ENCODE data around the gene SMIM1. TPM values are rescaled to one million over a fixed set of nuclear protein-coding genes. Genes with fewer than 3 reads are reported as not detected.
A peak's percentile ranks its signal among the peaks of the same experiment; 100 is the strongest.

The SMIM1 gene
- total RNA-seq, 1 experiment from 2014 or later, result 5.5 TPM

GRCh38 chr1:3785456-3786157, 13.1 kb downstream of the SMIM1 start:
- H3K9ac ChIP-seq (ENCODE audit: low read length), result no peak overlapping the region
- H2AFZ ChIP-seq (ENCODE audit: low read depth, low read length, poor library complexity, severe bottlenecking), result no peak overlapping the region
- no peak overlapping the region for H3K4me2 ChIP-seq (ENCODE audit: low read length)
- intact Hi-C loops (cut with micrococcal nuclease), result loop anchor here (2.0 kb wide), 1 partner anchor 15 kb away; no protein-coding TSS in a partner anchor
- H3K36me3 ChIP-seq (ENCODE audit: control insufficient read depth in 1 of 2, insufficient read depth in 2 of 2, low read length in 2 of 2), result peaks cover 18 to 34% of the 10 kb centered on the region in 2 experiments; a peak in 3 of 4 replicates
- peaks cover 29% of the 10 kb centered on the region for H3K79me2 ChIP-seq (ENCODE audit: insufficient read depth, low read length)
- ChIA-PET CTCF (interaction anchor here (1.1 to 1.9 kb wide), 3 partner anchors 10 to 332 kb away, joined by 3 to 9 read pairs (median 3); partner anchors contain the start of gene LRRC47), POLR2A (no interaction called here), RAD21 (ENCODE audit: low non-redundant PET in 1 of 2, low total read pairs in 2 of 2, uncharacterized antibody in 2 of 2, unreplicated experiment in 2 of 2) (interaction anchor here in 1 of 2 experiments (0.7 kb wide), 1 partner anchor 1500 kb away, joined by 3 read pairs; no protein-coding TSS in a partner anchor)
- H3K27ac ChIP-seq (ENCODE audit: low read depth, low read length), result no peak overlapping the region; the same call in 1 of the 2 replicates
- DNase-seq (ENCODE audit: low read depth, low spot score), result no peak
- no peaks in the 10 kb centered on the region for H4K20me1 ChIP-seq (ENCODE audit: insufficient read depth)
- no TSS peak for BruUV-seq (replicated peaks)
- H3K27me3 ChIP-seq (ENCODE audit: insufficient read depth, low read length), result no peaks in the 10 kb centered on the region
- no peaks in the 10 kb centered on the region for H3K4me1 ChIP-seq (ENCODE audit: control insufficient read depth in 1 of 2, insufficient read depth in 2 of 2, low read length in 2 of 2)
- no peaks in the 10 kb centered on the region for H3K9me2 ChIP-seq (ENCODE audit: insufficient read depth)
- H3K9me3 ChIP-seq (ENCODE audit: control insufficient read depth in 1 of 2, insufficient read depth in 1 of 2, low read depth in 1 of 2, low read length in 2 of 2), result no peaks in the 10 kb centered on the region
- peak; percentile 84 for ATAC-seq
- TF ChIP-seq, protein P1, sequence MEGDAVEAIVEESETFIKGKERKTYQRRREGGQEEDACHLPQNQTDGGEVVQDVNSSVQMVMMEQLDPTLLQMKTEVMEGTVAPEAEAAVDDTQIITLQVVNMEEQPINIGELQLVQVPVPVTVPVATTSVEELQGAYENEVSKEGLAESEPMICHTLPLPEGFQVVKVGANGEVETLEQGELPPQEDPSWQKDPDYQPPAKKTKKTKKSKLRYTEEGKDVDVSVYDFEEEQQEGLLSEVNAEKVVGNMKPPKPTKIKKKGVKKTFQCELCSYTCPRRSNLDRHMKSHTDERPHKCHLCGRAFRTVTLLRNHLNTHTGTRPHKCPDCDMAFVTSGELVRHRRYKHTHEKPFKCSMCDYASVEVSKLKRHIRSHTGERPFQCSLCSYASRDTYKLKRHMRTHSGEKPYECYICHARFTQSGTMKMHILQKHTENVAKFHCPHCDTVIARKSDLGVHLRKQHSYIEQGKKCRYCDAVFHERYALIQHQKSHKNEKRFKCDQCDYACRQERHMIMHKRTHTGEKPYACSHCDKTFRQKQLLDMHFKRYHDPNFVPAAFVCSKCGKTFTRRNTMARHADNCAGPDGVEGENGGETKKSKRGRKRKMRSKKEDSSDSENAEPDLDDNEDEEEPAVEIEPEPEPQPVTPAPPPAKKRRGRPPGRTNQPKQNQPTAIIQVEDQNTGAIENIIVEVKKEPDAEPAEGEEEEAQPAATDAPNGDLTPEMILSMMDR (IDR thresholded peaks at IDR 0.05 in 2 of 3, conservative IDR thresholded peaks at IDR 0.05 in 1 of 3; ENCODE audit: borderline replicate concordance in 1 of 3, insufficient read depth in 1 of 3, low read depth in 2 of 3, low read length in 2 of 3), result peak; percentile 53 to 70 (median 69); a peak in 5 of 6 replicates
- peak; percentile 67 for TF ChIP-seq RAD21 (IDR thresholded peaks at IDR 0.05; ENCODE audit: low read depth)
- no peak for TF ChIP-seq JUND (IDR thresholded peaks at IDR 0.05)
- H3K4me3 ChIP-seq (replicated peaks in 1 of 2; ENCODE audit: low read depth in 1 of 2, low read length in 2 of 2), result no peak overlapping the region
